SH-SY5Y (cell line): ENCODE data around the gene SOX10.

Experiments
- GATA2 ChIP-seq: IDR thresholded peaks from 2 replicates; pipeline ENCODE4 v1.6.1; 2011; ENCODE audit warnings: mild to moderate bottlenecking, low read depth, low read length
- GATA3 ChIP-seq: IDR thresholded peaks from 2 replicates; pipeline ENCODE4 v1.6.1; 2011; ENCODE audit warnings: low read depth, mild to moderate bottlenecking, low read length, moderate library complexity

DNA sequence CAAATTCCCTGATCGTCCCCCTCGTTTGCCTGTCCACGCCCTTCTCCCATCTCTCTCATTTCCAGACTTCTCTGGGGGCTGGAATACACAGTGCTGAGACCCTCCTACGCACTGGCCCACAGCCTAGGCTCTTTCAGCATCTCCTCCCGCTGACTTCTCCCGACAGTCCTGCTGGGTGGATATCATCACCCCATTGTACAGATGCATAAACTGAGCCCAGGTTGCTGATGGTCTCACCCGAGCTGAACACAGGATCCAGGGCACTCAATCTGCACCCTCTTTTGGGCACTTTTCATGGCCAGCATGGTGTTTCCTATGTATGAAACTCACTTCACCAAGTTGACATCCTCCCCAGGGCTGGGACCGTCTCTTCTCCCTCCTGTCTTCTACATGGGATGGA, 41.2 kb upstream of the SOX10 start:
- TF ChIP-seq GATA2: no peak
- TF ChIP-seq GATA3: no peak
